H1 (cell line): ENCODE measurements around the gene UBE2D2. TPM values are rescaled to one million over a fixed set of nuclear protein-coding genes. Genes with fewer than 3 reads are reported as not detected.
A peak's percentile ranks its signal among the peaks of the same experiment; 100 is the strongest.

Experiments
- CTCF ChIA-PET: fragments of 300-600 bp; sonication (Branson Sonifier 250); formaldehyde crosslinking; loops from one replicate; lab custom pipeline; 2021; ENCODE audit not compliant: partially characterized antibody; lab: Charles Lee
- POLR2A ChIA-PET: fragments of 300-600 bp; sonication (Branson Sonifier 250); formaldehyde crosslinking; loops from one replicate; lab custom pipeline; 2021; ENCODE audit warnings: inconsistent platforms; ENCODE audit not compliant: partially characterized antibody; lab: Charles Lee
- DNase-seq, 2 experiments: peaks; one replicate each; pipeline versions ENCODE4 v3.0.0 to v3.0.0-alpha.2; 2010 to 2022; ENCODE audit warnings: low spot score in 2 of 2, low read depth in 1 of 2, mixed read lengths in 1 of 2
- FAIRE-seq: peaks from 2 replicates; lab custom pipeline; 2011; peaks lifted over from hg19 to GRCh38; lab: Jason Lieb, UNC
- H2AFZ ChIP-seq: 2 replicates; pipeline ENCODE4 v1.8.1; 2012; ENCODE audit warnings: low read length, inconsistent platforms
- H2AK5ac ChIP-seq: 2 replicates; pipeline ENCODE4 v1.6.1; 2013; ENCODE audit warnings: low read depth, low read length
- H2BK120ac ChIP-seq: replicated peaks from 2 replicates; pipeline ENCODE3; 2013; ENCODE audit warnings: low read depth, low read length, inconsistent platforms
- H2BK12ac ChIP-seq: 2 replicates; pipeline ENCODE4 v1.6.1; 2013; ENCODE audit warnings: low read depth, low read length
- H2BK15ac ChIP-seq: 2 replicates; pipeline ENCODE4 v1.6.1; 2013; ENCODE audit warnings: low read length
- H2BK20ac ChIP-seq: 2 replicates; pipeline ENCODE4 v1.6.1; 2013; ENCODE audit warnings: low read length
- H2BK5ac ChIP-seq: 2 replicates; pipeline ENCODE4 v1.6.1; 2013; ENCODE audit warnings: low read depth, low read length
- H3K14ac ChIP-seq: 2 replicates; pipeline ENCODE4 v1.6.1; 2013; ENCODE audit warnings: inconsistent platforms; ENCODE audit not compliant: insufficient read length
- H3K18ac ChIP-seq: 2 replicates; pipeline ENCODE4 v1.6.1; 2013; ENCODE audit warnings: low read length; ENCODE audit errors: extremely low read depth
- H3K23ac ChIP-seq: 2 replicates; pipeline ENCODE4 v1.6.1; 2013; ENCODE audit warnings: inconsistent platforms; ENCODE audit not compliant: insufficient read length
- H3K23me2 ChIP-seq: 2 replicates; pipeline ENCODE4 v1.6.1; 2013; ENCODE audit warnings: low read depth, low read length
- H3K27ac ChIP-seq: 2 replicates; pipeline ENCODE4 v1.6.1; 2011; ENCODE audit warnings: low read depth, low read length, inconsistent platforms
- H3K27me3 ChIP-seq, 4 experiments: replicated peaks in 1 of 4; 1 replicate in 1 of 4; 2 replicates in 3 of 4; pipeline versions ENCODE4 v1.6.1 to v1.8.1; 2011 to 2013; ENCODE audit warnings: low read length in 3 of 4, mild to moderate bottlenecking in 3 of 4, inconsistent platforms in 2 of 4, mixed read lengths in 2 of 4, moderate library complexity in 1 of 4; ENCODE audit not compliant: control insufficient read depth in 3 of 4, insufficient read depth in 3 of 4; ENCODE audit errors: extremely low read depth in 1 of 4
- H3K36me3 ChIP-seq, 4 experiments: 2 replicates each; pipeline versions ENCODE4 v1.6.1 to v1.8.1; 2011 to 2013; ENCODE audit warnings: mild to moderate bottlenecking in 4 of 4, low read length in 3 of 4, moderate library complexity in 2 of 4, control low read depth in 1 of 4, inconsistent platforms in 1 of 4; ENCODE audit not compliant: insufficient read depth in 4 of 4, control insufficient read depth in 2 of 4
- H3K4ac ChIP-seq: replicated peaks from 2 replicates; pipeline ENCODE3; 2013; ENCODE audit warnings: low read length, low read depth, mixed read lengths, inconsistent platforms; ENCODE audit not compliant: insufficient read length
- H3K4me1 ChIP-seq, 4 experiments: replicated peaks in 1 of 4; 1 replicate in 1 of 4; 2 replicates in 3 of 4; pipeline versions ENCODE4 v1.6.1 to v1.8.1; 2011 to 2013; ENCODE audit warnings: low read length in 3 of 4, inconsistent platforms in 2 of 4, mixed read lengths in 1 of 4; ENCODE audit not compliant: insufficient read depth in 4 of 4, control insufficient read depth in 3 of 4
- H3K4me2 ChIP-seq, 2 experiments: 2 replicates each; pipeline versions ENCODE4 v1.6.1 to v1.8.1; 2011 to 2013; ENCODE audit warnings: low read depth in 2 of 2, low read length in 2 of 2, control low read depth in 1 of 2, inconsistent platforms in 1 of 2, mild to moderate bottlenecking in 1 of 2; ENCODE audit not compliant: insufficient read depth in 1 of 2
- H3K4me3 ChIP-seq, 4 experiments: fragments of 200-600, 300-600 bp in 1 of 4; sonication (generic), shearing (Covaris generic), sonication (Bioruptor Twin) in 1 of 4; 2 replicates each; pipeline versions ENCODE4 v1.5.1 to v1.8.1; 2011 to 2016; ENCODE audit warnings: low read length in 4 of 4, low read depth in 3 of 4, control low read depth in 2 of 4, inconsistent platforms in 2 of 4, mild to moderate bottlenecking in 2 of 4, mixed read lengths in 1 of 4, moderate library complexity in 1 of 4; ENCODE audit not compliant: insufficient read depth in 2 of 4; ENCODE audit errors: extremely low read depth in 1 of 4
- H3K56ac ChIP-seq: replicated peaks from 2 replicates; pipeline ENCODE3; 2013; ENCODE audit warnings: low read depth, mild to moderate bottlenecking, mixed read lengths, low read length, inconsistent platforms; ENCODE audit not compliant: insufficient read length
- H3K79me1 ChIP-seq: 2 replicates; pipeline ENCODE4 v1.6.1; 2013; ENCODE audit warnings: low read depth, low read length, control low read depth
- H3K79me2 ChIP-seq, 2 experiments: 2 replicates each; pipeline versions ENCODE4 v1.6.1 to v1.8.1; 2012 to 2013; ENCODE audit warnings: low read length in 2 of 2, mild to moderate bottlenecking in 2 of 2, inconsistent platforms in 1 of 2; ENCODE audit not compliant: insufficient read depth in 2 of 2, control insufficient read depth in 1 of 2
- H3K9ac ChIP-seq, 4 experiments: replicated peaks in 1 of 4; 1 replicate in 1 of 4; 2 replicates in 3 of 4; pipeline versions ENCODE4 v1.6.1 to v1.8.1; 2011 to 2013; ENCODE audit warnings: low read depth in 3 of 4, low read length in 3 of 4, control low read depth in 2 of 4, mild to moderate bottlenecking in 2 of 4, moderate library complexity in 2 of 4, inconsistent platforms in 1 of 4; ENCODE audit errors: extremely low read depth in 1 of 4
- H3K9me3 ChIP-seq, 2 experiments: 2 replicates each; pipeline versions ENCODE4 v1.6.1 to v1.8.1; 2012 to 2013; ENCODE audit warnings: mild to moderate bottlenecking in 2 of 2, moderate library complexity in 2 of 2, control low read depth in 1 of 2, inconsistent platforms in 1 of 2, low read depth in 1 of 2, low read length in 1 of 2, mixed read lengths in 1 of 2; ENCODE audit not compliant: insufficient read depth in 2 of 2
- H4K20me1 ChIP-seq, 2 experiments: replicated peaks in 1 of 2; 2 replicates each; pipeline versions ENCODE3 to v1.8.1; 2011 to 2013; ENCODE audit warnings: inconsistent platforms in 2 of 2, low read length in 2 of 2, mild to moderate bottlenecking in 1 of 2; ENCODE audit not compliant: insufficient read depth in 2 of 2, control insufficient read depth in 1 of 2
- H4K5ac ChIP-seq: 2 replicates; pipeline ENCODE4 v1.6.1; 2013; ENCODE audit warnings: low read length, low read depth, mixed read lengths, inconsistent platforms; ENCODE audit not compliant: insufficient read length
- H4K8ac ChIP-seq: 2 replicates; pipeline ENCODE4 v1.8.0; 2013; ENCODE audit warnings: mild to moderate bottlenecking, moderate library complexity, low read length, inconsistent platforms; ENCODE audit not compliant: insufficient read depth; ENCODE audit errors: extremely low read depth
- H4K91ac ChIP-seq: replicated peaks from 2 replicates; pipeline ENCODE3; 2013; ENCODE audit warnings: low read length, mixed read lengths, inconsistent platforms; ENCODE audit not compliant: insufficient read length
- ATF2 ChIP-seq: IDR thresholded peaks from 2 replicates; pipeline ENCODE4 v1.6.1; 2012; ENCODE audit warnings: low read length, inconsistent platforms
- CTCF ChIP-seq, 3 experiments: IDR thresholded peaks; 1 replicate in 2 of 3; 2 replicates in 1 of 3; pipeline versions ENCODE4 v1.5.1 to v1.6.1; 2011; ENCODE audit warnings: low read length in 3 of 3, mild to moderate bottlenecking in 3 of 3, inconsistent platforms in 2 of 3, low read depth in 1 of 3, moderate library complexity in 1 of 3; ENCODE audit not compliant: insufficient read depth in 1 of 3; ENCODE audit errors: control extremely low read depth in 1 of 3
- EZH2 ChIP-seq: fragments of 200-600 bp; sonication (generic); IDR thresholded peaks from 2 replicates; pipeline ENCODE4 v1.7.1; 2012; ENCODE audit warnings: low read depth, mild to moderate bottlenecking, moderate library complexity, low read length, inconsistent platforms; ENCODE audit not compliant: severe bottlenecking
- PHF8 ChIP-seq: fragments of 200-600 bp; sonication (generic); conservative IDR thresholded peaks from 2 replicates; pipeline ENCODE4 v1.7.1; 2012; ENCODE audit warnings: low read depth, mild to moderate bottlenecking, inconsistent platforms, low read length, moderate library complexity
- POLR2AphosphoS5 ChIP-seq: IDR thresholded peaks from 2 replicates; pipeline ENCODE4 v1.6.1; 2011; ENCODE audit warnings: low read depth, low read length
- SP4 ChIP-seq: IDR thresholded peaks from 2 replicates; pipeline ENCODE4 v1.6.1; 2012; ENCODE audit warnings: low read length, inconsistent platforms
- TEAD4 ChIP-seq: IDR thresholded peaks from 2 replicates; pipeline ENCODE4 v1.6.1; 2012; ENCODE audit warnings: low read depth, low read length, inconsistent platforms, mixed read lengths
- YY1 ChIP-seq: IDR thresholded peaks from 2 replicates; pipeline ENCODE4 v1.6.1; 2011; ENCODE audit warnings: low read depth, mild to moderate bottlenecking, low read length
- WGBS, 2 experiments: shearing (Covaris generic) in 1 of 2; methylation state at CpG; one replicate each; pipeline versions ENCODE4 v1.1.6 to v1.1.7; 2013 to 2015; ENCODE audit warnings: low lambda C conversion rate in 2 of 2, mixed read lengths in 2 of 2, inconsistent platforms in 1 of 2, low coverage in 1 of 2, missing lambda C conversion rate in 1 of 2; ENCODE audit not compliant: insufficient replicate concordance in 2 of 2, insufficient coverage in 1 of 2, insufficient read length in 1 of 2; ENCODE audit errors: extremely low coverage in 1 of 2, missing lambda C conversion rate in 1 of 2; 5-methylcytosine and 5-hydroxymethylcytosine counted together
- polyA plus RNA-seq, 7 experiments: library from polyadenylated mRNA; depleted of rRNA in 3 of 7; stranded (reverse) in 5 of 7; unstranded in 2 of 7; fragments of >200 nt in 5 of 7; fragments of 200-250 nt in 2 of 7; gene quantifications; 1 replicate in 5 of 7; 2 replicates in 1 of 7; 4 replicates in 1 of 7; pipeline versions ENCODE4 v1.2.1 to v1.2.3, GENCODE V29; 2011 to 2013; ENCODE audit warnings: missing spikeins in 2 of 7, mixed read lengths in 2 of 7
- total RNA-seq: library from RNA; stranded (reverse); fragmentation: NEBNext Ultra II Directional; extraction: Animal tissue kit (Norgen Biotek cat#: 25700); gene quantifications from 2 replicates; pipeline ENCODE4 v1.2.1, GENCODE V29; 2021

The UBE2D2 gene
- total and polyA plus RNA-seq, 2 of the 8 experiments (the other 6 are each of a cell fraction or from before 2014, with no cell fraction given) = 66.9 to 203 TPM

- Histone ChIP-seq H3K4ac (no peak overlapping the region), H3K23ac (no peak overlapping the region), H4K5ac (no peak overlapping the region), H3K4me3 (no peak overlapping the region), H4K8ac (no peak overlapping the region), H3K36me3 (no peaks in the 10 kb centered on the region), H2BK120ac (no peak overlapping the region), H3K14ac (no peak overlapping the region), H3K79me1 (no peaks in the 10 kb centered on the region), H4K91ac (no peak overlapping the region), H2BK15ac (peak overlapping the region; percentile 46; the same call in 1 of the 2 replicates), H2AFZ (no peak overlapping the region), H3K9ac (no peak overlapping the region; a peak in 1 of 7 replicates), H3K79me2 (no peaks in the 10 kb centered on the region), H2BK12ac (no peak overlapping the region), H4K20me1 (no peaks in the 10 kb centered on the region), H3K9me3 (no peaks in the 10 kb centered on the region), H3K4me2 (no peak overlapping the region), H3K27ac (no peak overlapping the region), H3K56ac (no peak overlapping the region), H3K4me1 (peaks cover 3 to 13% (median 5%) of the 10 kb centered on the region in 4 experiments; a peak in 5 of 7 replicates), H3K18ac (no peak overlapping the region), H3K27me3 (no peaks in the 10 kb centered on the region; a peak in 1 of 7 replicates), H2BK20ac (0 out of 2 replicates have a peak overlapping the region, but pooled peaks have one; percentile 21), H2AK5ac (no peak overlapping the region), H3K23me2 (0 out of 2 replicates have a peak, but pooled peaks cover 3% of the 10 kb centered on the region), H2BK5ac (no peak overlapping the region)
- WGBS, 2 experiments = 87% methylated on average over 6 of the region's 6 CpGs; no CpG with 5 or more reads in 1 of the 2 experiments
- FAIRE-seq (no peak), DNase-seq (no peak)
- ChIA-PET POLR2A (interaction anchor here (0.9 to 1.5 kb wide), 7 partner anchors 10 to 220 kb away, joined by 3 to 6 read pairs (median 4); partner anchors contain the start of gene MATR3), CTCF (interaction anchor here (0.8 to 17.5 kb wide), 33 partner anchors 10 to 220 kb away, joined by 3 to 319 read pairs (median 6); partner anchors contain the start of genes DNAJC18, ECSCR, MATR3 and SMIM33)
- no peak for TF ChIP-seq EZH2
- no peak for TF ChIP-seq TEAD4
- TF ChIP-seq PHF8 = no peak
- no peak for TF ChIP-seq SP4
- TF ChIP-seq YY1 = no peak
- no peak for TF ChIP-seq CTCF (IDR thresholded peaks at IDR 0.05; ENCODE audit: control extremely low read depth in 1 of 3, insufficient read depth in 1 of 3, low read depth in 1 of 3, low read length in 3 of 3)
- TF ChIP-seq ATF2 = no peak
- TF ChIP-seq POLR2AphosphoS5 = no peak
Measured at GRCh38 chr5:139513852-139514485, 47.2 kb upstream of the UBE2D2 start.
